NCI-H146 (cell line): ENCODE results near the gene PAK2.
A peak's percentile ranks its signal among the peaks of the same experiment; 100 is the strongest.
"Not testable (repeated sequence)": the region's sequence is repeated elsewhere in the genome, so short reads cannot be mapped to it uniquely, and the experiment has no call there.

Experiments used
- DNase-seq: peaks from one replicate; lab custom pipeline; 2025; lab: John Stamatoyannopoulos, UW

Gene PAK2

GRCh38 chr3:196736670-196737374 is 2.8 kb upstream of the PAK2 start:
- DNase-seq: no peak

- DNase-seq: peak; percentile 38
These were observed 2.0 kb upstream of the PAK2 start for GRCh38 chr3:196737655-196738054.

- DNase-seq: no peak
These were observed 1.0 kb downstream of the PAK2 start for GRCh38 chr3:196740481-196741248.

GRCh38 chr3:196741249-196741889 is 1.7 kb downstream of the PAK2 start:
- no peak for DNase-seq

GRCh38 chr3:196743569-196743968 is 3.9 kb downstream of the PAK2 start:
- DNase-seq: not testable (repeated sequence)

- DNase-seq: no peak
These were observed 9.5 kb downstream of the PAK2 start for GRCh38 chr3:196749125-196749524.

GRCh38 chr3:196753201-196753600 is 13.5 kb downstream of the PAK2 start:
- no peak for DNase-seq

GRCh38 chr3:196754091-196754981 is 14.7 kb downstream of the PAK2 start:
- no peak for DNase-seq

GRCh38 chr3:196756732-196757131 is 17.1 kb downstream of the PAK2 start:
- no peak for DNase-seq

- DNase-seq: no peak
These were observed 18.5 kb downstream of the PAK2 start for GRCh38 chr3:196757876-196758739.

GRCh38 chr3:196763179-196763578 is 23.5 kb downstream of the PAK2 start:
- DNase-seq: no peak

- no peak for DNase-seq
These were observed 25.8 kb downstream of the PAK2 start for GRCh38 chr3:196765454-196765853.

GRCh38 chr3:196771067-196771466 is 31.4 kb downstream of the PAK2 start:
- no peak for DNase-seq

- DNase-seq: no peak
These were observed 32.4 kb downstream of the PAK2 start for GRCh38 chr3:196772102-196772501.

- no peak for DNase-seq
These were observed 33.2 kb downstream of the PAK2 start for GRCh38 chr3:196772897-196773296.

GRCh38 chr3:196774191-196774820 is 34.6 kb downstream of the PAK2 start:
- DNase-seq: no peak

- no peak for DNase-seq
These were observed 35.3 kb downstream of the PAK2 start for GRCh38 chr3:196774848-196775422.

GRCh38 chr3:196775938-196776337 is 36.3 kb downstream of the PAK2 start:
- no peak for DNase-seq

GRCh38 chr3:196777836-196778235 is 38.2 kb downstream of the PAK2 start:
- no peak for DNase-seq

GRCh38 chr3:196778755-196779154 is 39.1 kb downstream of the PAK2 start:
- no peak for DNase-seq
